HCT116 (cell line): ENCODE measurements around the gene KRT6C. TPM values are rescaled to one million over a fixed set of nuclear protein-coding genes. Genes with fewer than 3 reads are reported as not detected.

Source experiments
- ATAC-seq: fragments of 200-7000 bp; cut with Tn5 transposase; 2 replicates; pipeline ENCODE4 v1.9.1; 2020; ENCODE audit warnings: mild to moderate bottlenecking, moderate library complexity
- BruUV-seq: library from RNA; stranded (reverse); fragments of 400-500 nt; replicated peaks from 2 replicates; lab custom pipeline; 2021; lab: Mats Ljungman, UMichigan
- CTCF ChIA-PET: fragments of 300-600 bp; sonication (Branson Sonifier 250); formaldehyde crosslinking; loops from one replicate; lab custom pipeline; 2021; ENCODE audit warnings: antibody characterized with exemption; lab: Charles Lee
- POLR2A ChIA-PET: fragments of 300-600, 350-600 bp; sonication (Branson Sonifier 250); formaldehyde crosslinking; loops from one replicate; lab custom pipeline; 2021; ENCODE audit warnings: antibody characterized with exemption; lab: Charles Lee
- RAD21 ChIA-PET, 2 experiments: fragments of 300-600 bp; sonication (Branson Sonifier 250); formaldehyde crosslinking; loops; one replicate each; lab custom pipeline; 2023; ENCODE audit warnings: low total read pairs in 2 of 2; ENCODE audit not compliant: uncharacterized antibody in 2 of 2, unreplicated experiment in 2 of 2, low non-redundant PET in 1 of 2; lab: Charles Lee
- DNase-seq: peaks from one replicate; pipeline ENCODE4 v3.0.0-alpha.2; 2010; ENCODE audit warnings: low read depth, low spot score
- H2AFZ ChIP-seq: fragments of 200-600 bp; shearing (Covaris generic), sonication (generic); 2 replicates; pipeline ENCODE4 v1.6.1; 2017; ENCODE audit warnings: low read depth, mixed run types, mixed read lengths, antibody characterized with exemption, low read length; ENCODE audit not compliant: poor library complexity, severe bottlenecking
- H3K27ac ChIP-seq: 2 replicates; pipeline ENCODE4 v1.5.1; 2012; ENCODE audit warnings: low read depth, low read length
- H3K27me3 ChIP-seq: fragments of 200-600 bp; sonication (generic); 2 replicates; pipeline ENCODE4 v1.6.1; 2016; ENCODE audit warnings: mixed run types, low read length, mixed read lengths; ENCODE audit not compliant: insufficient read depth
- H3K36me3 ChIP-seq, 2 experiments: fragments of 200-500 bp in 1 of 2; fragments of 200-600 bp in 1 of 2; sonication (Bioruptor generic) in 1 of 2; sonication (generic) in 1 of 2; 2 replicates each; pipeline versions ENCODE4 v1.5.1 to v1.6.1; 2014 to 2016; ENCODE audit warnings: low read length in 2 of 2, inconsistent platforms in 1 of 2, mixed read lengths in 1 of 2, mixed run types in 1 of 2; ENCODE audit not compliant: insufficient read depth in 2 of 2, control insufficient read depth in 1 of 2
- H3K4me1 ChIP-seq, 2 experiments: fragments of 200-600 bp in 1 of 2; sonication (generic) in 1 of 2; 2 replicates each; pipeline versions ENCODE4 v1.5.1 to v1.6.1; 2012 to 2017; ENCODE audit warnings: low read length in 2 of 2, inconsistent platforms in 1 of 2, mild to moderate bottlenecking in 1 of 2, mixed read lengths in 1 of 2, mixed run types in 1 of 2, moderate library complexity in 1 of 2; ENCODE audit not compliant: insufficient read depth in 2 of 2, control insufficient read depth in 1 of 2
- H3K4me2 ChIP-seq: fragments of 200-600 bp; sonication (generic); 2 replicates; pipeline ENCODE4 v1.6.1; 2017; ENCODE audit warnings: mixed run types, low read length, mixed read lengths
- H3K4me3 ChIP-seq, 2 experiments: fragments of 200-600 bp in 1 of 2; sonication (generic) in 1 of 2; replicated peaks in 1 of 2; 2 replicates each; pipeline ENCODE4 v1.5.1; 2011 to 2016; ENCODE audit warnings: low read length in 2 of 2, control low read depth in 1 of 2, low read depth in 1 of 2, mild to moderate bottlenecking in 1 of 2, mixed read lengths in 1 of 2, mixed run types in 1 of 2
- H3K79me2 ChIP-seq: fragments of 200-600 bp; sonication (generic); 2 replicates; pipeline ENCODE4 v1.6.1; 2017; ENCODE audit warnings: mild to moderate bottlenecking, mixed run types, low read length, moderate library complexity, mixed read lengths; ENCODE audit not compliant: insufficient read depth
- H3K9ac ChIP-seq: fragments of 200-600 bp; sonication (generic); 2 replicates; pipeline ENCODE4 v1.6.1; 2016; ENCODE audit warnings: low read length, mixed read lengths
- H3K9me2 ChIP-seq: fragments of 200-600 bp; sonication (generic), shearing (Covaris generic); 2 replicates; pipeline ENCODE4 v1.6.1; 2017; ENCODE audit warnings: mixed run types, mild to moderate bottlenecking, moderate library complexity; ENCODE audit not compliant: insufficient read depth
- H3K9me3 ChIP-seq, 2 experiments: fragments of 200-500 bp in 1 of 2; fragments of 200-600 bp in 1 of 2; sonication (Bioruptor generic) in 1 of 2; sonication (generic) in 1 of 2; 2 replicates each; pipeline ENCODE4 v1.6.1; 2014 to 2017; ENCODE audit warnings: low read length in 2 of 2, mixed read lengths in 2 of 2, inconsistent platforms in 1 of 2, low read depth in 1 of 2, mild to moderate bottlenecking in 1 of 2, mixed run types in 1 of 2, moderate library complexity in 1 of 2; ENCODE audit not compliant: control insufficient read depth in 1 of 2, insufficient read depth in 1 of 2
- H4K20me1 ChIP-seq: fragments of 200-600 bp; sonication (generic), shearing (Covaris generic); 2 replicates; pipeline ENCODE4 v1.6.1; 2017; ENCODE audit warnings: mixed run types, mild to moderate bottlenecking, moderate library complexity; ENCODE audit not compliant: insufficient read depth
- CBX3 ChIP-seq: IDR thresholded peaks from 2 replicates; pipeline ENCODE4 v1.6.1; 2012; ENCODE audit warnings: low read depth
- CTCF ChIP-seq, 3 experiments: fragments of 200-600 bp in 1 of 3; sonication (generic) in 1 of 3; IDR thresholded peaks in 2 of 3; conservative IDR thresholded peaks in 1 of 3; 2 replicates each; pipeline ENCODE4 v1.5.1; 2012 to 2017; ENCODE audit warnings: low read depth in 2 of 3, low read length in 2 of 3, antibody characterized with exemption in 1 of 3, borderline replicate concordance in 1 of 3, control low read depth in 1 of 3, mild to moderate bottlenecking in 1 of 3, mixed read lengths in 1 of 3, mixed run types in 1 of 3, moderate library complexity in 1 of 3; ENCODE audit not compliant: insufficient read depth in 1 of 3
- ELF1 ChIP-seq: IDR thresholded peaks from 2 replicates; pipeline ENCODE4 v1.6.1; 2012; ENCODE audit warnings: low read depth, borderline replicate concordance
- JUND ChIP-seq: IDR thresholded peaks from 2 replicates; pipeline ENCODE4 v1.6.1; 2012
- POLR2A ChIP-seq: IDR thresholded peaks from 2 replicates; pipeline ENCODE4 v1.7.0; 2011; ENCODE audit warnings: borderline replicate concordance; ENCODE audit not compliant: insufficient read depth, insufficient read length; ENCODE audit errors: extremely low read depth
- POLR2AphosphoS5 ChIP-seq: IDR thresholded peaks from 2 replicates; pipeline ENCODE4 v1.6.1; 2011; ENCODE audit warnings: mild to moderate bottlenecking, low read depth, low read length, moderate library complexity
- SP1 ChIP-seq: IDR thresholded peaks from 2 replicates; pipeline ENCODE4 v1.6.1; 2012; ENCODE audit warnings: low read depth
- SRF ChIP-seq: IDR thresholded peaks from 2 replicates; pipeline ENCODE4 v1.6.1; 2012; ENCODE audit warnings: low read depth
- YY1 ChIP-seq: IDR thresholded peaks from 2 replicates; pipeline ENCODE4 v1.6.1; 2011; ENCODE audit warnings: low read length, low read depth, moderate library complexity, mild to moderate bottlenecking; ENCODE audit not compliant: insufficient replicate concordance; ENCODE audit errors: extremely low read depth
- ZBTB33 ChIP-seq: IDR thresholded peaks from 2 replicates; pipeline ENCODE4 v1.6.1; 2011; ENCODE audit warnings: mild to moderate bottlenecking, low read length, moderate library complexity; ENCODE audit not compliant: insufficient replicate concordance; ENCODE audit errors: extremely low read depth
- intact Hi-C: fragments of 100-400 bp; cut with micrococcal nuclease; formaldehyde crosslinking; loops from 2 replicates; pipeline ENCODE4 v1.10.0; 2022
- total RNA-seq: library from RNA; stranded (reverse); gene quantifications from one replicate; pipeline ENCODE4 v1.2.1, GENCODE V29; 2021; ENCODE audit not compliant: unreplicated experiment
- TF ChIP-seq, protein P1 (sequence below): IDR thresholded peaks from 2 replicates; pipeline ENCODE4 v1.6.1; 2012
- TF ChIP-seq, protein P2 (sequence below): IDR thresholded peaks from 2 replicates; pipeline ENCODE4 v1.6.1; 2012

Gene KRT6C
- total RNA-seq, 1 experiment from 2014 or later: not detected

GRCh38 chr12:52519826-52520662, 46.4 kb upstream of the KRT6C start, which contains the start of gene KRT5 (continued):
- TF ChIP-seq ZBTB33: no peak
- TF ChIP-seq POLR2AphosphoS5: no peak
- no peak for TF ChIP-seq POLR2A
- TF ChIP-seq CTCF (IDR thresholded peaks at IDR 0.05 in 2 of 3, conservative IDR thresholded peaks at IDR 0.05 in 1 of 3; ENCODE audit: borderline replicate concordance in 1 of 3, insufficient read depth in 1 of 3, low read depth in 2 of 3, low read length in 2 of 3): no peak
- TF ChIP-seq, protein P1, sequence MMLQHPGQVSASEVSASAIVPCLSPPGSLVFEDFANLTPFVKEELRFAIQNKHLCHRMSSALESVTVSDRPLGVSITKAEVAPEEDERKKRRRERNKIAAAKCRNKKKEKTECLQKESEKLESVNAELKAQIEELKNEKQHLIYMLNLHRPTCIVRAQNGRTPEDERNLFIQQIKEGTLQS: no peak
- no peak for TF ChIP-seq ELF1
- no peak for TF ChIP-seq YY1

GRCh38 chr12:52519387-52519703, 45.7 kb upstream of the KRT6C start:
- TF ChIP-seq, protein P2, sequence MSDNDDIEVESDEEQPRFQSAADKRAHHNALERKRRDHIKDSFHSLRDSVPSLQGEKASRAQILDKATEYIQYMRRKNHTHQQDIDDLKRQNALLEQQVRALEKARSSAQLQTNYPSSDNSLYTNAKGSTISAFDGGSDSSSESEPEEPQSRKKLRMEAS: no peak
- no peak for TF ChIP-seq SP1
- TF ChIP-seq CBX3: no peak
- TF ChIP-seq JUND: no peak
- TF ChIP-seq SRF: no peak
- intact Hi-C loops: no loop called here
- Histone ChIP-seq H3K4me3 (no peak overlapping the region), H4K20me1 (no peaks in the 10 kb centered on the region), H3K9ac (no peak overlapping the region), H3K4me1 (peaks cover 34 to 56% of the 10 kb centered on the region in 2 experiments), H3K27ac (no peak overlapping the region), H3K79me2 (no peaks in the 10 kb centered on the region), H3K9me2 (no peaks in the 10 kb centered on the region), H3K4me2 (no peak overlapping the region), H3K9me3 (no peaks in the 10 kb centered on the region), H3K27me3 (no peaks in the 10 kb centered on the region), H3K36me3 (no peaks in the 10 kb centered on the region), H2AFZ (no peak overlapping the region)
- ATAC-seq (no peak), DNase-seq (no peak)
- ChIA-PET RAD21 (no interaction called here), CTCF (no interaction called here), POLR2A (no interaction called here)
- BruUV-seq: no TSS peak
